Endothelial cell of umbilical vein (primary cell): ENCODE data around the gene SUMF1. TPM values are rescaled to one million over a fixed set of nuclear protein-coding genes. Genes with fewer than 3 reads are reported as not detected.
A peak's percentile ranks its signal among the peaks of the same experiment; 100 is the strongest.

Experiments used
- BruUV-seq: library from RNA; stranded (reverse); fragments of 400-500 nt; replicated peaks from 2 replicates; lab custom pipeline; 2021; lab: Mats Ljungman, UMichigan
- CTCF ChIA-PET: fragments of 300-600, 350-600 bp; sonication (Branson Sonifier 250); formaldehyde crosslinking; loops from one replicate; lab custom pipeline; 2021; ENCODE audit warnings: antibody characterized with exemption, inconsistent platforms; lab: Charles Lee
- POLR2A ChIA-PET: fragments of 300-600, 350-600 bp; sonication (Branson Sonifier 250); formaldehyde crosslinking; loops from one replicate; lab custom pipeline; 2021; ENCODE audit warnings: antibody characterized with exemption, inconsistent platforms; lab: Charles Lee
- DNase-seq: peaks from one replicate; pipeline ENCODE4 v3.0.0-alpha.2; 2011; ENCODE audit warnings: low read depth, low spot score
- FAIRE-seq: peaks from 2 replicates; lab custom pipeline; 2011; peaks lifted over from hg19 to GRCh38; lab: Jason Lieb, UNC
- H2AFZ ChIP-seq: 2 replicates; pipeline ENCODE4 v1.6.0; 2012; ENCODE audit warnings: low read depth, low read length, control low read depth, inconsistent platforms
- H3K27ac ChIP-seq: 2 replicates; pipeline ENCODE4 v1.5.1; 2011; ENCODE audit warnings: low read depth, mild to moderate bottlenecking, control low read depth, low read length, moderate library complexity; ENCODE audit not compliant: insufficient read depth
- H3K27me3 ChIP-seq, 2 experiments: 2 replicates each; pipeline versions ENCODE4 v1.6.0 to v1.6.1; 2011; ENCODE audit warnings: low read length in 2 of 2, mixed read lengths in 1 of 2; ENCODE audit not compliant: control insufficient read depth in 2 of 2, insufficient read depth in 2 of 2
- H3K36me3 ChIP-seq, 2 experiments: 2 replicates in 1 of 2; 3 replicates in 1 of 2; pipeline ENCODE4 v1.5.1; 2011; ENCODE audit warnings: low read length in 2 of 2, mild to moderate bottlenecking in 1 of 2, moderate library complexity in 1 of 2; ENCODE audit not compliant: control insufficient read depth in 2 of 2, insufficient read depth in 2 of 2; ENCODE audit errors: extremely low read depth in 1 of 2
- H3K4me1 ChIP-seq: 3 replicates; pipeline ENCODE4 v1.5.1; 2011; ENCODE audit warnings: mild to moderate bottlenecking, low read length; ENCODE audit not compliant: control insufficient read depth, insufficient read depth; ENCODE audit errors: extremely low read depth
- H3K4me2 ChIP-seq: 2 replicates; pipeline ENCODE4 v1.6.1; 2011; ENCODE audit warnings: low read length, control low read depth, mixed read lengths; ENCODE audit not compliant: insufficient read depth
- H3K4me3 ChIP-seq, 3 experiments: fragments of 200-600 bp in 1 of 3; sonication (generic), shearing (Covaris generic) in 1 of 3; replicated peaks in 1 of 3; 2 replicates each; pipeline ENCODE4 v1.5.1; 2011 to 2016; ENCODE audit warnings: control low read depth in 3 of 3, low read length in 3 of 3, mild to moderate bottlenecking in 2 of 3, inconsistent platforms in 1 of 3, low read depth in 1 of 3, moderate library complexity in 1 of 3; ENCODE audit not compliant: insufficient read depth in 1 of 3
- H3K79me2 ChIP-seq: 2 replicates; pipeline ENCODE4 v1.6.0; 2012; ENCODE audit warnings: low read length, inconsistent platforms; ENCODE audit not compliant: control insufficient read depth, insufficient read depth
- H3K9ac ChIP-seq: replicated peaks from 2 replicates; pipeline ENCODE3; 2011; ENCODE audit warnings: low read length, control low read depth; ENCODE audit not compliant: insufficient read depth; ENCODE audit errors: extremely low read depth
- H3K9me1 ChIP-seq: replicated peaks from 3 replicates; pipeline ENCODE4 v1.6.0; 2011; ENCODE audit warnings: mild to moderate bottlenecking, low read length; ENCODE audit not compliant: control insufficient read depth, insufficient read depth; ENCODE audit errors: extremely low read depth
- H3K9me3 ChIP-seq: replicated peaks from 2 replicates; pipeline ENCODE4 v1.5.1; 2012; ENCODE audit warnings: low read length, inconsistent platforms; ENCODE audit not compliant: control insufficient read depth, insufficient read depth
- H4K20me1 ChIP-seq: replicated peaks from 2 replicates; pipeline ENCODE3; 2011; ENCODE audit warnings: mild to moderate bottlenecking, low read length; ENCODE audit not compliant: control insufficient read depth, insufficient read depth; ENCODE audit errors: extremely low read depth
- EZH2 ChIP-seq: IDR thresholded peaks from 2 replicates; pipeline ENCODE4 v1.6.1; 2012; ENCODE audit warnings: borderline replicate concordance, low read depth, mild to moderate bottlenecking, moderate library complexity, low read length, inconsistent platforms; ENCODE audit not compliant: severe bottlenecking
- FOS ChIP-seq: IDR thresholded peaks from 2 replicates; pipeline ENCODE4 v1.6.1; 2011; ENCODE audit warnings: mild to moderate bottlenecking, low read length, moderate library complexity, borderline replicate concordance; ENCODE audit not compliant: insufficient read depth
- GATA2 ChIP-seq: IDR thresholded peaks from 2 replicates; pipeline ENCODE4 v1.7.0; 2011; ENCODE audit warnings: low read depth, mild to moderate bottlenecking, moderate library complexity, mixed read lengths, low read length; ENCODE audit not compliant: insufficient read length, insufficient read depth
- JUN ChIP-seq: IDR thresholded peaks from 2 replicates; pipeline ENCODE4 v1.6.1; 2011; ENCODE audit warnings: borderline replicate concordance, low read depth; ENCODE audit not compliant: insufficient read length, insufficient read depth
- MYC ChIP-seq: IDR thresholded peaks from one replicate; pipeline ENCODE4 v1.6.1; 2011; ENCODE audit warnings: mild to moderate bottlenecking, low read depth, low read length
- POLR2A ChIP-seq: IDR thresholded peaks from 2 replicates; pipeline ENCODE4 v1.6.1; 2012; ENCODE audit warnings: low read depth, mild to moderate bottlenecking, control low read depth, low read length
- POLR2AphosphoS5 ChIP-seq: IDR thresholded peaks from 2 replicates; pipeline ENCODE4 v1.6.1; 2012; ENCODE audit warnings: low read depth, mild to moderate bottlenecking, control low read depth, low read length, moderate library complexity; ENCODE audit not compliant: insufficient read depth
- dilution Hi-C: fragments of 300-500 bp; cut with MboI; formaldehyde crosslinking; loops from one replicate; pipeline ENCODE4 v1.15.0; 2019; ENCODE audit warnings: low sequenced_read_pairs; ENCODE audit not compliant: extremely low pct_ligation_motif_present
- intact Hi-C: fragments of 100-400 bp; cut with micrococcal nuclease; formaldehyde crosslinking; loops from one replicate; pipeline ENCODE4 v1.10.0; 2022
- polyA plus RNA-seq, 4 experiments: library from polyadenylated mRNA; depleted of rRNA in 3 of 4; stranded (reverse) in 3 of 4; unstranded in 1 of 4; fragments of >200 nt; gene quantifications; 2 replicates each; pipeline versions ENCODE4 v1.2.1 to v1.2.3, GENCODE V29; 2011 to 2012; ENCODE audit warnings: missing spikeins in 1 of 4
- total RNA-seq: library from RNA; stranded (reverse); gene quantifications from 2 replicates; pipeline ENCODE4 v1.2.3, GENCODE V29; 2021
- TF ChIP-seq, protein P1 (sequence below), 2 donors: IDR thresholded peaks; 1 replicate in 1 of 2; 2 replicates in 1 of 2; pipeline ENCODE4 v1.5.1; 2011; ENCODE audit warnings: low read length in 2 of 2, mild to moderate bottlenecking in 2 of 2, moderate library complexity in 2 of 2, control low read depth in 1 of 2, inconsistent platforms in 1 of 2, low read depth in 1 of 2; ENCODE audit not compliant: insufficient read depth in 1 of 2; ENCODE audit errors: extremely low read depth in 1 of 2
- TF ChIP-seq, protein P2 (sequence below): IDR thresholded peaks from 2 replicates; pipeline ENCODE4 v1.6.1; 2011; ENCODE audit not compliant: insufficient read depth, insufficient read length

SUMF1 gene
- total and polyA plus RNA-seq, 2 donors (not counting 3 experiments of a cell fraction or from before 2014, with no cell fraction given): 31.5 to 46.8 TPM

DNA sequence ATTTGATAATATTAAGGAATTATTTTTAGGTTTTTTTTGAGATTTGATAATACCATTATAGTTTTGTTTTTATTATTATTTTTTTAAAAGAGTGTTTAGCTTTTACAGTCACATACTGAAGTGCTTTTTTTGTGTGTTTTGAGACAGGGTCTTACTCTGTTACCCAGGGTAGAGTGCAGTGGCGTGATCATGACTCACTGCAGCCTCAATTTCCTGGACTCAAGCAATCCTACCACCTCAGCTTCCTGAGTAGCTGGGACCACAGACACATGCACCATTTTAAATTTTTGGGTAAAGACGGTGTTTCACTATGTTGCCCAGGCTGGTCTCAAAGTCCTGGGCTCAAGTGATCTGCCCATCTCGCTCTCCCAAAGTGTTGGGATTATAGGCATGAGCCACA, 73.0 kb downstream of the SUMF1 start:
- peak; percentile 94 for TF ChIP-seq FOS
- TF ChIP-seq JUN: peak; percentile 80
- no peak for TF ChIP-seq POLR2A
- TF ChIP-seq POLR2AphosphoS5: peak; percentile 67
- TF ChIP-seq GATA2: peak; percentile 20
- no peak for TF ChIP-seq MYC
- TF ChIP-seq EZH2: no peak
- dilution Hi-C loops (no loop called here), intact Hi-C loops (loop anchor here (1.0 to 2.0 kb wide), 4 partner anchors 23 to 99 kb away; partner anchors contain the start of genes ITPR1 and SUMF1)
- Histone ChIP-seq H4K20me1 (no peaks in the 10 kb centered on the region), H3K4me2 (peak overlapping the region; percentile 71), H3K36me3 (no peaks in the 10 kb centered on the region), H3K79me2 (no peaks in the 10 kb centered on the region), H3K4me1 (peaks cover 46% of the 10 kb centered on the region), H3K9ac (peak overlapping the region; percentile 22), H3K27me3 (no peaks in the 10 kb centered on the region), H2AFZ (no peak overlapping the region), H3K27ac (peak overlapping the region; percentile 81), H3K9me1 (no peaks in the 10 kb centered on the region), H3K9me3 (no peaks in the 10 kb centered on the region), H3K4me3 (no peak overlapping the region)
- POLR2A ChIA-PET: no interaction called here
- BruUV-seq: no TSS peak
- peak; percentile 91 for FAIRE-seq
- CTCF ChIA-PET: interaction anchor here (0.9 to 1.3 kb wide), 3 partner anchors 18 to 240 kb away, joined by 3 to 5 read pairs (median 3); no protein-coding TSS in a partner anchor
- DNase-seq: peak; percentile 84

DNA sequence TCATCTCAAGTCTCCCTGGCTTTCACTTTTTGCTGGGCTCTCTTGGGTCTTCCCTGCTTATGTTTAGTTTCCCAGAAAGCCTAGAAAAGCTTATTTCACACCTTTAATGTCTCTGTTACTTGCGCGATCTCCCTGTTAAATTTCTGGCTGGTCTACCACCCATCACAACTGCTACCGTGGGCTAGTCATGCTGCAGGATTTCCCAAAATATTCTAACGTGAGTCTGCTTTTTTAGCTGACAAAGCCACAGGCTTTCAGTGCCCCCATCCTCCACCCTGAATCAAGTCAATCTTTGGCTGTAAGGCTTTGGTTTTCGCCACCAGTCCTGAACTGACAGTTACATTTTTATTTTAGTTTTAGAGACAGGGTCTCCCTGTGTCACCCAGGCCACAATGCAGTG, 74.1 kb downstream of the SUMF1 start:
- peak overlapping the region; percentile 35 for H3K27ac ChIP-seq
- peaks cover 36% of the 10 kb centered on the region for H3K4me1 ChIP-seq
- H3K4me2 ChIP-seq: no peak overlapping the region
- no peaks in the 10 kb centered on the region for H3K27me3 ChIP-seq
- no peak overlapping the region for H3K4me3 ChIP-seq
- TF ChIP-seq EZH2 (no peak), MYC (no peak), FOS (no peak), JUN (no peak), POLR2A (no peak), POLR2AphosphoS5 (no peak), GATA2 (no peak)
- TF ChIP-seq, protein P1, sequence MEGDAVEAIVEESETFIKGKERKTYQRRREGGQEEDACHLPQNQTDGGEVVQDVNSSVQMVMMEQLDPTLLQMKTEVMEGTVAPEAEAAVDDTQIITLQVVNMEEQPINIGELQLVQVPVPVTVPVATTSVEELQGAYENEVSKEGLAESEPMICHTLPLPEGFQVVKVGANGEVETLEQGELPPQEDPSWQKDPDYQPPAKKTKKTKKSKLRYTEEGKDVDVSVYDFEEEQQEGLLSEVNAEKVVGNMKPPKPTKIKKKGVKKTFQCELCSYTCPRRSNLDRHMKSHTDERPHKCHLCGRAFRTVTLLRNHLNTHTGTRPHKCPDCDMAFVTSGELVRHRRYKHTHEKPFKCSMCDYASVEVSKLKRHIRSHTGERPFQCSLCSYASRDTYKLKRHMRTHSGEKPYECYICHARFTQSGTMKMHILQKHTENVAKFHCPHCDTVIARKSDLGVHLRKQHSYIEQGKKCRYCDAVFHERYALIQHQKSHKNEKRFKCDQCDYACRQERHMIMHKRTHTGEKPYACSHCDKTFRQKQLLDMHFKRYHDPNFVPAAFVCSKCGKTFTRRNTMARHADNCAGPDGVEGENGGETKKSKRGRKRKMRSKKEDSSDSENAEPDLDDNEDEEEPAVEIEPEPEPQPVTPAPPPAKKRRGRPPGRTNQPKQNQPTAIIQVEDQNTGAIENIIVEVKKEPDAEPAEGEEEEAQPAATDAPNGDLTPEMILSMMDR (IDR thresholded peaks at IDR 0.05; ENCODE audit: extremely low read depth in 1 of 2, insufficient read depth in 1 of 2, low read depth in 1 of 2, low read length in 2 of 2): no peak
- TF ChIP-seq, protein P2, sequence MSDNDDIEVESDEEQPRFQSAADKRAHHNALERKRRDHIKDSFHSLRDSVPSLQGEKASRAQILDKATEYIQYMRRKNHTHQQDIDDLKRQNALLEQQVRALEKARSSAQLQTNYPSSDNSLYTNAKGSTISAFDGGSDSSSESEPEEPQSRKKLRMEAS: no peak
- intact Hi-C loops (no loop called here), dilution Hi-C loops (no loop called here)
- no peaks in the 10 kb centered on the region for H4K20me1 ChIP-seq
- H3K9me3 ChIP-seq: no peaks in the 10 kb centered on the region
- FAIRE-seq: no peak
- BruUV-seq: no TSS peak
- H2AFZ ChIP-seq: no peak overlapping the region
- ChIA-PET POLR2A (no interaction called here), CTCF (interaction anchor here (0.5 to 1.3 kb wide), 2 partner anchors 137 to 241 kb away, joined by 3 read pairs; no protein-coding TSS in a partner anchor)
- no peaks in the 10 kb centered on the region for H3K79me2 ChIP-seq
- no peak for DNase-seq
- H3K9ac ChIP-seq: no peak overlapping the region
- no peaks in the 10 kb centered on the region for H3K36me3 ChIP-seq
- H3K9me1 ChIP-seq: no peaks in the 10 kb centered on the region
